ENCODE results near the gene NDUFA5.
"Not testable (repeated sequence)": the region's sequence is repeated elsewhere in the genome, so short reads cannot be mapped to it uniquely, and the experiment has no call there.

Gene NDUFA5

GRCh38 chr7:123562121-123562520 lies 4.5 kb upstream of the NDUFA5 start:
- no peak overlapping the region for H3K4me3 ChIP-seq (ENCODE audit: low read depth, low read length)

GRCh38 chr7:123558289-123558874 lies 764 bp upstream of the NDUFA5 start:
- DNase-seq (ENCODE audit: low read depth) = no peak
- H3K4me3 ChIP-seq (ENCODE audit: low read depth, low read length) = peak overlapping the region; percentile 98

More at GRCh38 chr7:123562121-123562520, 4.5 kb upstream of the NDUFA5 start:
- DNase-seq (ENCODE audit: low read depth) = no peak

- DNase-seq (ENCODE audit: low read depth) = no peak
- peak overlapping the region; percentile 98 for H3K4me3 ChIP-seq (ENCODE audit: low read depth, low read length)
Measured at GRCh38 chr7:123557016-123557397, 611 bp downstream of the NDUFA5 start.

- H3K4me3 ChIP-seq (ENCODE audit: low read depth, low read length) = no peak overlapping the region
- no peak for DNase-seq (ENCODE audit: low read depth)
Measured at GRCh38 chr7:123555484-123555883, 2.1 kb downstream of the NDUFA5 start.

GRCh38 chr7:123553159-123553558 lies 4.5 kb downstream of the NDUFA5 start:
- H3K4me3 ChIP-seq (ENCODE audit: low read depth, low read length) = no peak overlapping the region
- no peak for DNase-seq (ENCODE audit: low read depth)

GRCh38 chr7:123552641-123553040 lies 5.0 kb downstream of the NDUFA5 start:
- no peak overlapping the region for H3K4me3 ChIP-seq (ENCODE audit: low read depth, low read length)
- no peak for DNase-seq (ENCODE audit: low read depth)

GRCh38 chr7:123552134-123552533 lies 5.5 kb downstream of the NDUFA5 start:
- not testable (repeated sequence) for DNase-seq (ENCODE audit: low read depth); H3K4me3 ChIP-seq (ENCODE audit: low read depth, low read length)

- no peak overlapping the region for H3K4me3 ChIP-seq (ENCODE audit: low read depth, low read length)
- DNase-seq (ENCODE audit: low read depth) = no peak
Measured at GRCh38 chr7:123548406-123548805, 9.2 kb downstream of the NDUFA5 start.

- H3K4me3 ChIP-seq (ENCODE audit: low read depth, low read length) = no peak overlapping the region
- no peak for DNase-seq (ENCODE audit: low read depth)
Measured at GRCh38 chr7:123539871-123540270, 17.7 kb downstream of the NDUFA5 start.

GRCh38 chr7:123538897-123539296 lies 18.7 kb downstream of the NDUFA5 start:
- no peak for DNase-seq (ENCODE audit: low read depth)

GRCh38 chr7:123538189-123538714 lies 19.4 kb downstream of the NDUFA5 start:
- DNase-seq (ENCODE audit: low read depth) = peak; percentile 61
- H3K4me3 ChIP-seq (ENCODE audit: low read depth, low read length) = no peak overlapping the region

More at GRCh38 chr7:123538897-123539296, 18.7 kb downstream of the NDUFA5 start:
- H3K4me3 ChIP-seq (ENCODE audit: low read depth, low read length) = no peak overlapping the region

GRCh38 chr7:123537026-123537642 lies 20.5 kb downstream of the NDUFA5 start:
- no peak for DNase-seq (ENCODE audit: low read depth)
- no peak overlapping the region for H3K4me3 ChIP-seq (ENCODE audit: low read depth, low read length)

GRCh38 chr7:123535517-123535916 lies 22.1 kb downstream of the NDUFA5 start:
- DNase-seq (ENCODE audit: low read depth) = no peak
- peak overlapping the region; percentile 59 for H3K4me3 ChIP-seq (ENCODE audit: low read depth, low read length)

GRCh38 chr7:123534383-123535260 lies 23.0 kb downstream of the NDUFA5 start, which contains the start of gene IQUB:
TSS of gene IQUB (minus strand) at chr7:123534595. CDS start at chr7:123512340, 22,255 bp downstream.
- H3K4me3 ChIP-seq (ENCODE audit: low read depth, low read length) = peak within 1 kb of the TSS; percentile 71
- DNase-seq (ENCODE audit: low read depth) = peak; percentile 89

GRCh38 chr7:123533929-123534382 lies 23.7 kb downstream of the NDUFA5 start:
- no peak for DNase-seq (ENCODE audit: low read depth)
- peak overlapping the region; percentile 71 for H3K4me3 ChIP-seq (ENCODE audit: low read depth, low read length)

GRCh38 chr7:123533553-123533917 lies 24.1 kb downstream of the NDUFA5 start:
- no peak overlapping the region for H3K4me3 ChIP-seq (ENCODE audit: low read depth, low read length)

GRCh38 chr7:123532788-123533552 lies 24.6 kb downstream of the NDUFA5 start:
- peak overlapping the region; percentile 49 for H3K4me3 ChIP-seq (ENCODE audit: low read depth, low read length)
- not testable (repeated sequence) for DNase-seq (ENCODE audit: low read depth)

More at GRCh38 chr7:123533553-123533917, 24.1 kb downstream of the NDUFA5 start:
- DNase-seq (ENCODE audit: low read depth) = no peak

- peak overlapping the region; percentile 49 for H3K4me3 ChIP-seq (ENCODE audit: low read depth, low read length)
- not testable (repeated sequence) for DNase-seq (ENCODE audit: low read depth)
Measured at GRCh38 chr7:123532343-123532742, 25.3 kb downstream of the NDUFA5 start.

- DNase-seq (ENCODE audit: low read depth); H3K4me3 ChIP-seq (ENCODE audit: low read depth, low read length): not testable (repeated sequence)
Measured at GRCh38 chr7:123530035-123530591, 27.5 kb downstream of the NDUFA5 start.
